ENCODE results near the gene NARS2. TPM values are rescaled to one million over a fixed set of nuclear protein-coding genes. Genes with fewer than 3 reads are reported as not detected.

NARS2 gene
- polyA plus RNA-seq, 1 experiment, result 18.4 TPM

DNA sequence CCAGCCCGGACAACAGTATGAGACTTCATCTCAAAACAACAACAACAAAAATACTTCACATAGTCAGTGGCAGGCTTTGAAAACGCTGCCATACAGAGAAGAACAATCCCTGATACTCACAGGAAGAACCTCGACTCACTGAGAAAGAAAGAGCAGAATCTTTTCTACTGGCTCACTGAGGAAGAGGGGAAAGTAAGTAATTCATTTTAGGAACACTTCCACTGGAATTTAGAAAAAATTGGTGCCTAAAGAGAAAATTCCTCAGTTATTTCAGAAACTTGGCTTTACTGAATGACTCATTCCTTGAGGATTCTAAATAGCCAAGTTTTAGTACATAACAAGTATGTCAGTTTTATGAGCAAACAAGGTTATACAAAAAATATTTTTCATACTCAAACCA is 12.3 kb downstream of the NARS2 start:
- no peak overlapping the region for H3K4me3 ChIP-seq (ENCODE audit: low read depth, low read length)

GRCh38 chr11:78560826-78561484 is 13.7 kb downstream of the NARS2 start:
- DNase-seq (ENCODE audit: low read depth, low spot score), result no peak
- TF ChIP-seq, protein P1, sequence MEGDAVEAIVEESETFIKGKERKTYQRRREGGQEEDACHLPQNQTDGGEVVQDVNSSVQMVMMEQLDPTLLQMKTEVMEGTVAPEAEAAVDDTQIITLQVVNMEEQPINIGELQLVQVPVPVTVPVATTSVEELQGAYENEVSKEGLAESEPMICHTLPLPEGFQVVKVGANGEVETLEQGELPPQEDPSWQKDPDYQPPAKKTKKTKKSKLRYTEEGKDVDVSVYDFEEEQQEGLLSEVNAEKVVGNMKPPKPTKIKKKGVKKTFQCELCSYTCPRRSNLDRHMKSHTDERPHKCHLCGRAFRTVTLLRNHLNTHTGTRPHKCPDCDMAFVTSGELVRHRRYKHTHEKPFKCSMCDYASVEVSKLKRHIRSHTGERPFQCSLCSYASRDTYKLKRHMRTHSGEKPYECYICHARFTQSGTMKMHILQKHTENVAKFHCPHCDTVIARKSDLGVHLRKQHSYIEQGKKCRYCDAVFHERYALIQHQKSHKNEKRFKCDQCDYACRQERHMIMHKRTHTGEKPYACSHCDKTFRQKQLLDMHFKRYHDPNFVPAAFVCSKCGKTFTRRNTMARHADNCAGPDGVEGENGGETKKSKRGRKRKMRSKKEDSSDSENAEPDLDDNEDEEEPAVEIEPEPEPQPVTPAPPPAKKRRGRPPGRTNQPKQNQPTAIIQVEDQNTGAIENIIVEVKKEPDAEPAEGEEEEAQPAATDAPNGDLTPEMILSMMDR (IDR thresholded peaks at IDR 0.05; ENCODE audit: low read depth, low read length), result no peak
- POLR2A ChIA-PET, result interaction anchor here (0.6 kb wide), 1 partner anchor 373 kb away, joined by 9 read pairs; the partner anchor contains the start of gene KCTD21
- CTCF ChIA-PET, result no interaction called here
- Histone ChIP-seq H3K27ac (ENCODE audit: low read depth, low read length) (no peak overlapping the region), H3K27me3 (ENCODE audit: control insufficient read depth, insufficient read depth, low read length) (no peaks in the 10 kb centered on the region), H3K4me3 (ENCODE audit: low read depth, low read length) (no peak overlapping the region), H3K9me3 (ENCODE audit: control insufficient read depth, insufficient read depth, low read length) (no peaks in the 10 kb centered on the region)

More for the DNA sequence above, 12.3 kb downstream of the NARS2 start:
- Histone ChIP-seq H3K9me3 (ENCODE audit: control insufficient read depth, insufficient read depth, low read length) (no peaks in the 10 kb centered on the region), H3K27ac (ENCODE audit: low read depth, low read length) (peak overlapping the region; percentile 58), H3K27me3 (ENCODE audit: control insufficient read depth, insufficient read depth, low read length) (no peaks in the 10 kb centered on the region)
- CTCF ChIA-PET, result no interaction called here
- TF ChIP-seq, protein P1 (IDR thresholded peaks at IDR 0.05; ENCODE audit: low read depth, low read length), result no peak
- no peak for DNase-seq (ENCODE audit: low read depth, low spot score)
- POLR2A ChIA-PET, result no interaction called here

DNA sequence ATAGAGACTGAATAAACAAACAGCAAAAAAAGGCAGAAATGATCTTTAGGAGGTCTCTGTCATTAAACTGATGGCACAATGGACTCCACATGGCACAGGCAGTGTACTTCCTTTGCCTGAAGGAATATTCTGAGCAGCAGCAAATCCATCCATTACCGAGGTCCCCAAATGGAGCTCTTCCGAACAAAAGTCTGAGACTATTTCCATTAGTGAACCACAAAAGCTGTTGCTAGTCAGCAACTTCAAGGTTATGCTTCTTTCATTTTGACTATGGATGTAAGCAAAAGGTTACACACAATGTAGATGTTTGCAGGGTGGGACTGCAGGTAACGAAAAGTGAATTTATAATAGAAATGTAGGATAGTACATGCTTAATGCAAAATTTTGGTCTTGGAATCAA is 14.5 kb downstream of the NARS2 start:
- no peaks in the 10 kb centered on the region for H3K27me3 ChIP-seq (ENCODE audit: control insufficient read depth, insufficient read depth, low read length)
- ChIA-PET POLR2A (interaction anchor here (0.6 kb wide), 1 partner anchor 372 kb away, joined by 9 read pairs; the partner anchor contains the start of gene KCTD21), CTCF (no interaction called here)
- no peak for DNase-seq (ENCODE audit: low read depth, low spot score)
- TF ChIP-seq, protein P1 (IDR thresholded peaks at IDR 0.05; ENCODE audit: low read depth, low read length), result no peak
- no peaks in the 10 kb centered on the region for H3K9me3 ChIP-seq (ENCODE audit: control insufficient read depth, insufficient read depth, low read length)
- H3K27ac ChIP-seq (ENCODE audit: low read depth, low read length), result no peak overlapping the region
- H3K4me3 ChIP-seq (ENCODE audit: low read depth, low read length), result no peak overlapping the region

- no peaks in the 10 kb centered on the region for H3K9me3 ChIP-seq (ENCODE audit: control insufficient read depth, insufficient read depth, low read length)
- H3K27me3 ChIP-seq (ENCODE audit: control insufficient read depth, insufficient read depth, low read length), result no peaks in the 10 kb centered on the region
- no peak for DNase-seq (ENCODE audit: low read depth, low spot score)
- POLR2A ChIA-PET, result no interaction called here
- TF ChIP-seq, protein P1 (IDR thresholded peaks at IDR 0.05; ENCODE audit: low read depth, low read length), result no peak
- H3K27ac ChIP-seq (ENCODE audit: low read depth, low read length), result no peak overlapping the region
- H3K4me3 ChIP-seq (ENCODE audit: low read depth, low read length), result no peak overlapping the region
- CTCF ChIA-PET, result no interaction called here
Measured at GRCh38 chr11:78557236-78557635, 17.4 kb downstream of the NARS2 start.

- no peak overlapping the region for H3K4me3 ChIP-seq (ENCODE audit: low read depth, low read length)
- H3K9me3 ChIP-seq (ENCODE audit: control insufficient read depth, insufficient read depth, low read length), result no peaks in the 10 kb centered on the region
- DNase-seq (ENCODE audit: low read depth, low spot score), result no peak
- TF ChIP-seq, protein P1 (IDR thresholded peaks at IDR 0.05; ENCODE audit: low read depth, low read length), result no peak
- CTCF ChIA-PET, result interaction anchor here (1.9 kb wide), 1 partner anchor 9 kb away, joined by 10 read pairs; no protein-coding TSS in a partner anchor
- H3K27me3 ChIP-seq (ENCODE audit: control insufficient read depth, insufficient read depth, low read length), result no peaks in the 10 kb centered on the region
- no peak overlapping the region for H3K27ac ChIP-seq (ENCODE audit: low read depth, low read length)
- POLR2A ChIA-PET, result no interaction called here
Measured at GRCh38 chr11:78555592-78555991, 19.1 kb downstream of the NARS2 start.

Measured in AG04450 (cell line).